Kidney (tissue), 14 donors: Measurements from ENCODE around the gene CKB. TPM values are rescaled to one million over a fixed set of nuclear protein-coding genes. Genes with fewer than 3 reads are reported as not detected.

Experiments used
- DNase-seq, 5 donors: peaks; one replicate each; pipeline ENCODE4 v3.0.0-alpha.2; 2013 to 2020
- FAIRE-seq: peaks from 2 replicates; lab custom pipeline; 2012; peaks lifted over from hg19 to GRCh38; lab: Jason Lieb, UNC
- H3K27ac ChIP-seq, 2 donors: one replicate each; pipeline ENCODE4 v1.7.0; 2013; ENCODE audit warnings: low read depth in 2 of 2, low read length in 2 of 2, inconsistent platforms in 1 of 2
- H3K27me3 ChIP-seq: one replicate; pipeline ENCODE4 v1.7.1; 2013; ENCODE audit warnings: low read length, inconsistent platforms; ENCODE audit not compliant: control insufficient read depth, insufficient read depth
- H3K36me3 ChIP-seq, 3 donors: one replicate each; pipeline versions ENCODE4 v1.7.0 to v1.7.1; 2013; ENCODE audit warnings: low read length in 3 of 3, control low read depth in 1 of 3, inconsistent platforms in 1 of 3; ENCODE audit not compliant: insufficient read depth in 3 of 3, control insufficient read depth in 2 of 3
- H3K4me1 ChIP-seq, 3 donors: one replicate each; pipeline versions ENCODE4 v1.7.0 to v1.7.1; 2013; ENCODE audit warnings: low read length in 3 of 3, inconsistent platforms in 1 of 3, low read depth in 1 of 3; ENCODE audit not compliant: control insufficient read depth in 2 of 3, insufficient read depth in 2 of 3
- H3K4me3 ChIP-seq, 3 donors: one replicate each; pipeline versions ENCODE4 v1.7.0 to v1.8.1; 2013; ENCODE audit warnings: low read length in 3 of 3, control low read depth in 1 of 3, inconsistent platforms in 1 of 3
- H3K9ac ChIP-seq, 3 donors: one replicate each; pipeline versions ENCODE4 v1.7.0 to v1.7.1; 2013; ENCODE audit warnings: low read length in 3 of 3, control low read depth in 1 of 3, inconsistent platforms in 1 of 3
- H3K9me3 ChIP-seq, 3 donors: one replicate each; pipeline versions ENCODE4 v1.7.0 to v1.7.1; 2013; ENCODE audit warnings: low read length in 3 of 3, control low read depth in 1 of 3, inconsistent platforms in 1 of 3; ENCODE audit not compliant: control insufficient read depth in 2 of 3, insufficient read depth in 1 of 3
- intact Hi-C: fragments of 100-400 bp; cut with DNase I; formaldehyde crosslinking; loops from one replicate; pipeline ENCODE4 v1.11.1; 2022
- polyA plus RNA-seq: library from polyadenylated mRNA; stranded (reverse); fragments of 350-450 nt; fragmentation: Illumina TruSeq; extraction: RNeasy Lipid Tissue Mini Kit (QIAGEN cat#74804); gene quantifications from one replicate; pipeline ENCODE4 v1.2.3, GENCODE V29; 2014; ENCODE audit warnings: low read depth, low replicate concordance; ENCODE audit not compliant: insufficient read depth
- total RNA-seq: library from RNA; stranded (reverse); fragmentation: NEBNext Ultra II Directional; extraction: Animal tissue kit (Norgen Biotek cat#: 25700); gene quantifications from one replicate; pipeline ENCODE4 v1.2.1, GENCODE V29; 2021
- TF ChIP-seq, protein P1 (sequence below): IDR thresholded peaks from 3 replicates; pipeline ENCODE4 v1.5.1; 2012; ENCODE audit warnings: mild to moderate bottlenecking, moderate library complexity, borderline replicate concordance; ENCODE audit not compliant: insufficient read depth; ENCODE audit errors: extremely low read depth
- donor health status: control.
- donor health status: control.
- donor health status: control.
- donor health status: control.
- donor health status: control.
- donor health status: DM: yes; HTN: yes; CAD: no.
- donor health status: Normal renal cell carcinoma (clear cell type).

The CKB gene
- total and polyA plus RNA-seq, 2 donors from 2014 or later, result 539 to 916 TPM

DNA sequence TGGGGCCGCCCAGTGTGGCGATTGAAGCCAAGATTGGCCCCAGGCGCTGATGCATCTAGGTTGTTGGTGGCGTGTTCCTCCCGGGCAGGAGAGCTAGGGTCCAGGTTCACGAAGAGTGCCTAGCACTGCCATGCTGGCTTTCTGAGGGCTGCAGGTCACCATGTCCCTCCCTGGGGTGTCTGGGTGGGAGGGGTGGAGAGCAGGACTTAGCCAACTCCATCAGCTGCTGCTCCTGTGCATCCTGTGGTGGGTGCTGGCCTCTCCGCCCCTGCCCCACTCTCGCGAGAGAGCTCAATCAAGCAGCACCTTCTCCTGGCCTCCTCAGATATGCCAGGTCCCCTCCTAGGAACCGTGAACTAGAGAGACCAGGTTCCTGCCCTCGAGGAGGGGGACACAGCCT lies 8.2 kb upstream of the CKB start:
- H3K9ac ChIP-seq, result no peak overlapping the region

DNA sequence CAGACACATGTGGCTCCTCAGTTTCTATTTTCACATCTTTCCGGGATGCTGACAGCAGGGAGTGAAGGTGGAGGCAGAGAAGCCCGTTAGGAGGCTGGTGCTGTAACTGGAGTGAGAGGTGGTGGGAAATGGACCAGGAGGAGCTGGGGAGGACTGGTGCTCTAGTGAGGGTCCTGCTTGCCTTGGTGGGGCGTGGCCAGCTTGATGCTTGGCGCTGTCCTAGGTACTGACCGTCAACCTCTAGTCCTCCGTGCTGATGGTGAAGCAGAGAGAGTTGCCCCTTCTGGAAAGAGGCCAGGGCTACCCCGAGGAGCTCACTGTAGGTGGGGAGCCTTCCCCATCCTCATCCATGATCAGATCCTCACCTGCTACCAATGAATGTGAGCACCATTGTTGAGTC lies 7.8 kb upstream of the CKB start:
- DNase-seq (peak in 2 of 5 donors; percentile 66 to 72), FAIRE-seq (no peak)
- no peaks in the 10 kb centered on the region for H3K36me3 ChIP-seq
- H3K4me1 ChIP-seq, result peaks cover 0 to 39% (median 24%) of the 10 kb centered on the region in 3 donors
- H3K4me3 ChIP-seq, result no peak overlapping the region
- intact Hi-C loops, result no loop called here
- H3K9ac ChIP-seq, result no peak overlapping the region
- H3K9me3 ChIP-seq, result no peaks in the 10 kb centered on the region
- H3K27me3 ChIP-seq, result no peaks in the 10 kb centered on the region
- H3K27ac ChIP-seq, result no peak overlapping the region
- TF ChIP-seq, protein P1, sequence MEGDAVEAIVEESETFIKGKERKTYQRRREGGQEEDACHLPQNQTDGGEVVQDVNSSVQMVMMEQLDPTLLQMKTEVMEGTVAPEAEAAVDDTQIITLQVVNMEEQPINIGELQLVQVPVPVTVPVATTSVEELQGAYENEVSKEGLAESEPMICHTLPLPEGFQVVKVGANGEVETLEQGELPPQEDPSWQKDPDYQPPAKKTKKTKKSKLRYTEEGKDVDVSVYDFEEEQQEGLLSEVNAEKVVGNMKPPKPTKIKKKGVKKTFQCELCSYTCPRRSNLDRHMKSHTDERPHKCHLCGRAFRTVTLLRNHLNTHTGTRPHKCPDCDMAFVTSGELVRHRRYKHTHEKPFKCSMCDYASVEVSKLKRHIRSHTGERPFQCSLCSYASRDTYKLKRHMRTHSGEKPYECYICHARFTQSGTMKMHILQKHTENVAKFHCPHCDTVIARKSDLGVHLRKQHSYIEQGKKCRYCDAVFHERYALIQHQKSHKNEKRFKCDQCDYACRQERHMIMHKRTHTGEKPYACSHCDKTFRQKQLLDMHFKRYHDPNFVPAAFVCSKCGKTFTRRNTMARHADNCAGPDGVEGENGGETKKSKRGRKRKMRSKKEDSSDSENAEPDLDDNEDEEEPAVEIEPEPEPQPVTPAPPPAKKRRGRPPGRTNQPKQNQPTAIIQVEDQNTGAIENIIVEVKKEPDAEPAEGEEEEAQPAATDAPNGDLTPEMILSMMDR, result no peak

More for the DNA sequence above, 8.2 kb upstream of the CKB start:
- DNase-seq (peak in 1 of 5 donors; percentile 75), FAIRE-seq (no peak)
- TF ChIP-seq, protein P1, result no peak
- no peaks in the 10 kb centered on the region for H3K27me3 ChIP-seq
- H3K27ac ChIP-seq, result no peak overlapping the region
- H3K36me3 ChIP-seq, result no peaks in the 10 kb centered on the region
- H3K4me1 ChIP-seq, result peaks cover 0 to 35% (median 19%) of the 10 kb centered on the region in 3 donors
- no peaks in the 10 kb centered on the region for H3K9me3 ChIP-seq
- intact Hi-C loops, result no loop called here
- H3K4me3 ChIP-seq, result no peak overlapping the region

GRCh38 chr14:103529383-103530365 lies 7.0 kb upstream of the CKB start:
- Histone ChIP-seq H3K36me3 (no peaks in the 10 kb centered on the region), H3K4me1 (peaks cover 0 to 43% (median 30%) of the 10 kb centered on the region in 3 donors), H3K9ac (peak overlapping the region; percentile 7 to 69 (median 15)), H3K27ac (peak overlapping the region; percentile 74 to 95), H3K27me3 (no peaks in the 10 kb centered on the region), H3K9me3 (no peaks in the 10 kb centered on the region), H3K4me3 (peak overlapping the region; percentile 50 to 91 (median 55))
- FAIRE-seq (no peak), DNase-seq (peak in 1 of 5 donors; percentile 71)
- TF ChIP-seq, protein P1, result no peak
- intact Hi-C loops, result no loop called here
